ENCODE measurements around the gene ACKR3.

GRCh38 chr2:236571145-236571544 lies 1.5 kb downstream of the ACKR3 start:
- TF ChIP-seq CTCF (IDR thresholded peaks at IDR 0.05): no peak
- TF ChIP-seq POLR2A (IDR thresholded peaks at IDR 0.05): no peak

Measured in testis (tissue), 2 donors.